ENCODE data around the gene DIP2B. TPM values are rescaled to one million over a fixed set of nuclear protein-coding genes. Genes with fewer than 3 reads are reported as not detected.

Gene DIP2B
- polyA plus RNA-seq, 3 donors, result 3.5 to 12.3 (median 6.5) TPM

DNA sequence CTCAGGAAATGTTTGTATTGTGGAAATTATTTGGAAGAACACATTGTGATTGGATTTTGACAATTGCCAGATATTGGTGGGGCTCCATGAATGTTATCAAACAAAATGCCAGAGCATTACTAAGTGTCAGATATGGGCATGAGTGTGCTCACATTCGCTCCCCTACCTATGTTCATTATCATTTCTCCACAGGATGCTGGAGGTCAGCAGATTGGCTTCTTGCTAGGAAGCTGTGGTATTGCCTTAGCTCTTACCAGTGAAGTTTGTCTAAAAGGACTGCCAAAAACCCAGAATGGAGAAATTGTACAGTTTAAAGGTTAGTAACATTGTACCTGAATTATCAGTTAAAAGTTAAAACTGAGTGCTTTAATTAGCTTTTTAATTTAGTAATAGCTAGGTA is 180.9 kb downstream of the DIP2B start:
- DNase-seq, result no peak
- Histone ChIP-seq H3K4me1 (ENCODE audit: control insufficient read depth in 1 of 2, insufficient read depth in 2 of 2, low read length in 2 of 2) (no peaks in the 10 kb centered on the region), H3K27me3 (ENCODE audit: control insufficient read depth in 2 of 2, insufficient read depth in 2 of 2, low read length in 2 of 2) (no peaks in the 10 kb centered on the region), H3K79me2 (ENCODE audit: insufficient read depth, low read length) (no peaks in the 10 kb centered on the region), H3K27ac (ENCODE audit: low read depth in 1 of 2, low read length in 2 of 2) (no peak overlapping the region), H3K9ac (ENCODE audit: insufficient read depth, low read length, poor library complexity, severe bottlenecking) (no peak overlapping the region), H3K4me2 (replicated peaks; ENCODE audit: extremely low read depth, low read length, poor library complexity, severe bottlenecking) (no peak overlapping the region), H3K9me3 (replicated peaks in 1 of 2; ENCODE audit: control insufficient read depth in 1 of 2, insufficient read depth in 1 of 2, low read length in 2 of 2) (no peaks in the 10 kb centered on the region), H3K4me3 (replicated peaks in 1 of 3; ENCODE audit: low read depth in 2 of 3, low read length in 3 of 3) (no peak overlapping the region), H3K36me3 (replicated peaks in 1 of 2; ENCODE audit: control insufficient read depth in 1 of 2, insufficient read depth in 2 of 2, low read length in 2 of 2) (peaks cover 87 to 98% of the 10 kb centered on the region in 2 donors), H4K20me1 (ENCODE audit: insufficient read depth, low read length) (no peaks in the 10 kb centered on the region), H2AFZ (ENCODE audit: insufficient read depth, low read depth, low read length, poor library complexity, severe bottlenecking) (no peak overlapping the region)
- TF ChIP-seq, protein P1, sequence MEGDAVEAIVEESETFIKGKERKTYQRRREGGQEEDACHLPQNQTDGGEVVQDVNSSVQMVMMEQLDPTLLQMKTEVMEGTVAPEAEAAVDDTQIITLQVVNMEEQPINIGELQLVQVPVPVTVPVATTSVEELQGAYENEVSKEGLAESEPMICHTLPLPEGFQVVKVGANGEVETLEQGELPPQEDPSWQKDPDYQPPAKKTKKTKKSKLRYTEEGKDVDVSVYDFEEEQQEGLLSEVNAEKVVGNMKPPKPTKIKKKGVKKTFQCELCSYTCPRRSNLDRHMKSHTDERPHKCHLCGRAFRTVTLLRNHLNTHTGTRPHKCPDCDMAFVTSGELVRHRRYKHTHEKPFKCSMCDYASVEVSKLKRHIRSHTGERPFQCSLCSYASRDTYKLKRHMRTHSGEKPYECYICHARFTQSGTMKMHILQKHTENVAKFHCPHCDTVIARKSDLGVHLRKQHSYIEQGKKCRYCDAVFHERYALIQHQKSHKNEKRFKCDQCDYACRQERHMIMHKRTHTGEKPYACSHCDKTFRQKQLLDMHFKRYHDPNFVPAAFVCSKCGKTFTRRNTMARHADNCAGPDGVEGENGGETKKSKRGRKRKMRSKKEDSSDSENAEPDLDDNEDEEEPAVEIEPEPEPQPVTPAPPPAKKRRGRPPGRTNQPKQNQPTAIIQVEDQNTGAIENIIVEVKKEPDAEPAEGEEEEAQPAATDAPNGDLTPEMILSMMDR (IDR thresholded peaks at IDR 0.05), result no peak
- peaks cover 73 to 92% of the 10 kb centered on the region in 2 donors for H3K36me3 Mint-ChIP-seq
- no peaks in the 10 kb centered on the region for H3K9me3 Mint-ChIP-seq
- no peaks in the 10 kb centered on the region for H3K4me1 Mint-ChIP-seq
- no peaks in the 10 kb centered on the region for H3K27me3 Mint-ChIP-seq (ENCODE audit: low read depth in 3 of 3)
- WGBS (ENCODE audit: insufficient coverage), result no CpG with 5 or more reads among the region's 1 CpG
- no peak overlapping the region for H3K27ac Mint-ChIP-seq
- no peak overlapping the region for H3K4me3 Mint-ChIP-seq
- intact Hi-C loops (cut with micrococcal nuclease), result no loop called here

DNA sequence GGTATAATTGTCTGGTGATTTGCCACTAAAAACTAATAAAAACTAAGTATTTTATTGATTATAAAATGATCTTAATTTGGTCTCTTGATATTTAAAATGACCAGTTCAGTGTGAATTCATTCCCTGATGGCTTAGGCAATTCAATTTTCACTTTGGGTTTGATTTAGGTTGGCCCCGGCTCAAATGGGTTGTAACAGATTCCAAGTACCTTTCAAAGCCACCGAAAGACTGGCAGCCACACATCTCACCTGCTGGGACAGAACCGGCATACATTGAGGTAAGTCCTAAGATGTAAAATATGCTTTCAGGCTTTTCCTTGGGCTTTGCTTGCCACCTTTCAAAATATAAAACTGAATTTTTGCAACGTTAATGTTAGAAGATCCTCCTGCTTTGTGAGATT is 181.6 kb downstream of the DIP2B start:
- Mint-ChIP-seq H3K4me3 (no peak overlapping the region), H3K27me3 (ENCODE audit: low read depth in 3 of 3) (no peaks in the 10 kb centered on the region), H3K27ac (no peak overlapping the region), H3K9me3 (no peaks in the 10 kb centered on the region), H3K36me3 (peaks cover 75 to 91% of the 10 kb centered on the region in 2 donors), H3K4me1 (no peaks in the 10 kb centered on the region)
- Histone ChIP-seq H3K27me3 (ENCODE audit: control insufficient read depth in 2 of 2, insufficient read depth in 2 of 2, low read length in 2 of 2) (no peaks in the 10 kb centered on the region), H4K20me1 (ENCODE audit: insufficient read depth, low read length) (no peaks in the 10 kb centered on the region), H2AFZ (ENCODE audit: insufficient read depth, low read depth, low read length, poor library complexity, severe bottlenecking) (no peak overlapping the region), H3K4me1 (ENCODE audit: control insufficient read depth in 1 of 2, insufficient read depth in 2 of 2, low read length in 2 of 2) (no peaks in the 10 kb centered on the region), H3K27ac (ENCODE audit: low read depth in 1 of 2, low read length in 2 of 2) (no peak overlapping the region), H3K9ac (ENCODE audit: insufficient read depth, low read length, poor library complexity, severe bottlenecking) (no peak overlapping the region), H3K36me3 (replicated peaks in 1 of 2; ENCODE audit: control insufficient read depth in 1 of 2, insufficient read depth in 2 of 2, low read length in 2 of 2) (peaks cover 87 to 98% of the 10 kb centered on the region in 2 donors), H3K4me2 (replicated peaks; ENCODE audit: extremely low read depth, low read length, poor library complexity, severe bottlenecking) (no peak overlapping the region), H3K4me3 (replicated peaks in 1 of 3; ENCODE audit: low read depth in 2 of 3, low read length in 3 of 3) (no peak overlapping the region), H3K79me2 (ENCODE audit: insufficient read depth, low read length) (no peaks in the 10 kb centered on the region), H3K9me3 (replicated peaks in 1 of 2; ENCODE audit: control insufficient read depth in 1 of 2, insufficient read depth in 1 of 2, low read length in 2 of 2) (no peaks in the 10 kb centered on the region)
- TF ChIP-seq, protein P1 (IDR thresholded peaks at IDR 0.05), result no peak
- no peak for DNase-seq
- WGBS (ENCODE audit: insufficient coverage), result 83% methylated on average over 1 of the region's 4 CpGs
- intact Hi-C loops (cut with micrococcal nuclease), result no loop called here

All from CD14-positive monocyte (primary cell).